Measurements from ENCODE around the gene FAM177A1. TPM values are rescaled to one million over a fixed set of nuclear protein-coding genes. Genes with fewer than 3 reads are reported as not detected.
"Not testable (repeated sequence)": the region's sequence is repeated elsewhere in the genome, so short reads cannot be mapped to it uniquely, and the experiment has no call there.

FAM177A1 gene
- total RNA-seq, 2 donors from 2014 or later = 69.2 to 84.8 TPM

DNA sequence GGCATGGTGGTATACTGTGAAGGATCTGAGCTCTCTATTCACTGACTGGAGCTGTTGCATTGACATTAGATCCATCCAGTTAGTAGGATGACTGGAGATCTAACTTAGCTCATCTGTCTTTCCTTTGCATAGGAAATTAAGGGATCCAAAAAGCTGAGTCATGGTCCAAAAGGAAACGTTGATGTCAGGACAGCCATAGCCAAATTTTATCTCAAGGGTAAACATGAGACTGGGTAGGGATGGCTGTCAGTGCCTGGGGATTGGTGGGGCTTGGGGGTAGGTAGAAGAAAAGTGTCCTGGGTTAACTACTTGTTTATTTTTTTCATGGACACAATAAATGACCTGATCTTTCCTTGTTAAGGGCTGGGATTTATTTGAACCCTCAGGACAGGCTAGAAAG is 4.6 kb downstream of the FAM177A1 start:
- no peak for DNase-seq (ENCODE audit: low spot score)
- intact Hi-C loops (cut with DNase I) = no loop called here

- intact Hi-C loops (cut with DNase I) = no loop called here
- no peak for DNase-seq (ENCODE audit: low spot score)
Observed at GRCh38 chr14:35051796-35052195, 5.7 kb downstream of the FAM177A1 start.

DNA sequence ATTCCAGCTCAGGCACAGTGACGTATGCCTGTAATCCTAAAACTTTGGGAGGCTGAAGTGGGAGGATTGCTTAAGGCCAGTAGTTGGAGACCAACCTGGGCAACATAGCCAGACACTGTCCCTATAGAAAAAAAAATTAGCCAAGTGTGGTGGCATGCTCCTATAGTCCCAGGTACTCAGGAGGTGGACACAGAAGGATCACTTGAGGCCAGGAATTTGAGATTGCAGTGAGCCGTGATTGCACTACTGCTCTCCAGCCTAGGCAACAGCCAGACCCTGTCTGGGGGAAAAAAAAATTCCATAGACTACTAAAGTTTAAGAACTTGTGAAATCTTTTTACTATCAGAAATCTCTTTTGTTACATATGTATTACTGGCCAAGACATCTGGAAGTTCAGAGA is 6.6 kb downstream of the FAM177A1 start:
- intact Hi-C loops (cut with DNase I) = no loop called here
- no peak for DNase-seq (ENCODE audit: low spot score)

- DNase-seq (ENCODE audit: low spot score); intact Hi-C loops (cut with DNase I): not testable (repeated sequence)
Observed at GRCh38 chr14:35061113-35061791, 15.2 kb downstream of the FAM177A1 start.

DNA sequence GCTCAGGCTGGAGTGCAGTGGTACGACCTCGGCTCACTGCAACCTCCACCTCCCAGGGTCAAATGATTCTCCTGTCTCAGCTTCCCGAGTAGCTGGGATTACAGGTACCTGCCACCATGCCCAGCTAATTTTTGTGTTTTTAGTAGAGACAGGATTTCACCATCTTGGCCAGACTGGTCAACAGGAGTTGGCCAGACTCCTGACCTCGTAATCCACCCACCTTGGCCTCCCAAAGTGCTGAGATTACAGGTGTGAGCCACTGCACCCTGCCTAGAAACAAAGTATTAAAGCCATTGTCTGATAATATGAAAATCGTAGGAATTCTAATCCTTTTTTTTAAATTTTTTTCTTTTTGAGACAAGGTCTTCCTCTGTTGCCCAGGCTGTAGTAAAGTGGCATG is 19.7 kb downstream of the FAM177A1 start:
- DNase-seq (ENCODE audit: low spot score); intact Hi-C loops (cut with DNase I): not testable (repeated sequence)

DNA sequence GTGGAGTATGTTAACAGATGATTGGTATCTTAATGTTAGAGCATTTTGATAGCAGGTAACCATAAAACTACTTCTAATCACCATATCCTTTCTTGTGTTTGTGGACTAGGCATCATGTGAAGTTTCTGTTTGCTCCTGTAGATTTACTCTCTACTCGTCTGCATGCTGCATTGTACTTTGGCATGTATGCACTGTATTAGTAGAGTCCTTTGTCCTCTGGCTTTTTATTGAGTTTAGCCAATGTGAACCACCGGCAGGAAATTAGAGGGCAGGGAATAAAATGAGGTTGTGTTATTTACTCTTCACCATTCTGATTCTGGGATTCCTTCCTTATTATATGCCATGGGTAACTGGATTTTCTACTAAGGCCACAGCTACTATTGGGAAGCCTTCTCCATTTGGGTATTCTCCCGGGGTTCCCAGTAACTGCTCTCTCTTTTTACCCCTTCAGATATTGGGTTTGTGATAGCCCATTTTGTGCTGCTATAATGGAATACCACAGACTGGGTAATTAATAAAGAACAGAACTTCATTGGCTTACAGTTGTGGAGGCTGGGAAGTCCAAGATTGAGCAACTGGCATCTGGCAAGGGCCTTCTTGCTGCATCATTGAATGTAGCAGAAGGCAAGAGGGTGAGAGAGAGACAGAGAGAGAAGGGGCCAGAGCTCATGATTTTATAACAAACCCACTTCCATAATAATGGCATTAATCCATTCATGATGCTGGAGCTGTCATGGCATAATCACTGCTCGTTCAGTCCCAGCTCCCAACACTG is 22.4 kb downstream of the FAM177A1 start:
- intact Hi-C loops (cut with DNase I) = no loop called here
- DNase-seq (ENCODE audit: low spot score) = no peak

- intact Hi-C loops (cut with DNase I) = no loop called here
- no peak for DNase-seq (ENCODE audit: low spot score)
Observed at GRCh38 chr14:35072226-35072625, 26.2 kb downstream of the FAM177A1 start.

DNA sequence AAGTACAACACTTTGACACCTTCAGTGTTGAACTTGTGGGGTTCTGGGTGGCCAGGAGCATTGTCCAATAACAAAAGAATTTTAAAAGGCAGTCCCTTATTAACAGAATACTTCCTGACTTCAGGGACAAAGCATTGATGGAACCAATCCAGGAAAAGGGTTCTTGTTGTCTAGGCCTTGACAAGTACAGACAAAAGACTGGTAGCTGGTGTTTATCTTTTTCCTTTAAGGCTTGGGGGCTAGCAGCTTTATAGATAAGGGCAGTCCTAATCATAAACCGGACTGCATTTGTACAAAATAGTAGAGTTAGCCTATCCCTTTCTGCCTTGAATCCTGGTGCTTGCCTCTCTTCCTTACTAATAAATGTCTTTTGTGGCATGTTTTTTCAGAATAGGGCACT is 27.4 kb downstream of the FAM177A1 start:
- no peak for DNase-seq (ENCODE audit: low spot score)
- intact Hi-C loops (cut with DNase I) = no loop called here

DNA sequence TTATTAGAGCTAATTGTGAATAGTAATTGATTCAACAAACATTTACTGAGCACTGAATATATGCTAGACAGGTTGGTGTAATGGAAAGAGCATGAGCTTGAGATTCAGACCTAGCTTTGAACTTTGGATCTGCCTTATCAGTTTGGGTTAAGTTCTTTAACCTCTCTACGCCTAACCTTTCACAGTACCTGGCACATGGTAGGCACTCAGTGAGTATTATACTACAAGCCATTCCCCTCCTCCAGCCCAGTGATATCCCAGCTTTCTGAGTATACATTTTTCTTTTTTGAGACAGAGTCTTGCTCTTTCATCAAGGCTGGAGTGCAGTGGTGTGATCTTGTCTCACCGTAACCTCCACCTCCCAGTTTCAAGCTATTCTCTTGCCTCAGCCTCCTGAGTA is 32.0 kb downstream of the FAM177A1 start:
- intact Hi-C loops (cut with DNase I) = no loop called here
- DNase-seq (ENCODE audit: low spot score) = no peak

- DNase-seq (ENCODE audit: low spot score) = no peak
- intact Hi-C loops (cut with DNase I) = no loop called here
Observed at GRCh38 chr14:35079742-35080141, 33.7 kb downstream of the FAM177A1 start.

DNA sequence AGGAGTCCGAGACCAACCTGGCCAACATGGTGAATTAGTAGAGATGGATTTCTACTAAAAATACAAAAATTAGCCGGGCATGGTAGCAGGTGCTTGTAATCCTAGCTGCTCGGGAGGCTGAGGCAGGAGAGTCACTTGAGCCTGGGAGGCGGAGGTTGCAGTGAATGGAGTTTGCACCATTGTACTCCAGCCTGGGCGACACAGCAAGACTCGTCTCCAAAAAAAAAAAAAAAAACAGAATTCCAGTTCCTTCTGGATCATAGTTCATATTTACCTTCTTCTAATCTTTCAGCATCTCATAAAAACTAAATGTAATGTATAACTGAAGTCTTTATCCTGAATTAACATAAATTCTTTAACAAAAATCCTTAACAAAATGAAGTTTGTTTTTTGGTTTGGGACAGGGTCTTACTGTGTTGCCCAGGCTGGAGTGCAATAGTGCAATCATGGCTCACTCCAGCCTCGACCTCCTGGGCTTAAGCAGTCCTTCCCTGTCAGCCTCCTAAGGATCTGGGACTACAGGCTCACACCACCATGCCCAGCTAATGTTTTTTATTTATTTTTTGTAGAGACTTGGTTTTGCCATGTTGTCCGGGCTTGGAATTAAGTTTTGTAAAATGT is 37.6 kb downstream of the FAM177A1 start:
- DNase-seq (ENCODE audit: low spot score) = no peak
- intact Hi-C loops (cut with DNase I) = no loop called here

DNA sequence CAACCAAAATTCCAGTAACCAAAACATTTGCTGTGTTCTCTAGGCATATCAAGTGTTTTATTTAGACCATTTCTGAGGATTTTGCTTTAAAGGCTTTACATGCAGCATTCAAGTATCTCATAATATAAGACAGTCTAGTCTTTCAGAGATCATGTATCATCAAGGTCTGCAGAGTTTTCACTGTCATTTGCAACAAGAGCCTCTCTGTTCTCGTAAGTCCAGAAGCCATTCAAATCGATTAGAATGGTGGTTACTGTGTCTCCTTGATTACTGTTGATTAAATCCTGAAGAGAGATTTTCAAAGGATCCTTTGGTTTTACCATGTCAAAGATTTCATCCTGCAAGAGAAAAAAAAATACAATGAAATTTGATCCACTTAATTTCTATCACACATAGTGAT is 39.4 kb downstream of the FAM177A1 start:
- DNase-seq (ENCODE audit: low spot score) = no peak
- intact Hi-C loops (cut with DNase I) = no loop called here

DNA sequence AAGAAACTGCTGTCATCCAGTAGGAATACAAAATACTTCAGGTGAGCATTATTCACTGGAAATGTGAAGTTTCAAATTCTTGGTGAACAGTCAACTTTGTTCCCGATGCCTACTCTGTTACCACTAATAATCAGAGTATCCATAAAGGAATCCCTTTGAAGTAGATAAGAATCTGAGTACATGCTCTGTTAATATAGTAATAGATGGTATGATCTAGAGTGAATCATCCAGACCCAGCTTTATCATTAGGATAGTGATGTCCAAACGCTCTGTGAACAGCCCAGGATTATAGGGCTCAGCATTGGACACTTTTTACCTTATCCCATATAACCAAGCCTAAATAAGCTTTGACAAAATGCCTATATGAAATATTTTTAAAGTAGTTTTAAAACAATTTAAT is 42.4 kb downstream of the FAM177A1 start:
- intact Hi-C loops (cut with DNase I) = no loop called here
- no peak for DNase-seq (ENCODE audit: low spot score)

DNA sequence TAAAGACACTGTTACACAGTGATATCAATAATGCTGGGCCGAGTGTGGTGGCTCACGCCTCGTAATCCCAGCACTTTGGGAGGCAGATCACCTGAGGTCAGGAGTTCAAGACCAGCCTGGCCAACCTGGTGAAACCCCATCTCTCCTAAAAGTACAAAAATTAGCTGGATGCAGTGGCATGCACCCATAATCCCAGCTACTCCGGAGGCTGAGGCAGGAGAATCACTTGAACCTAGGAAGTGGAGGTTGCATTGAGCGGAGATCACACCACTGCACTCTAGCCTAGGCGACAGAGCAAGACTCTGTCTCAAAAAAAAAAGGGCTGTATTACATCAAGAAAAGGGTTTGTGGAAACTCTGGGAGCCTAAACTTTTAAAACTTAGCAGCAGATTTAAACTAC is 48.6 kb downstream of the FAM177A1 start:
- intact Hi-C loops (cut with DNase I); DNase-seq (ENCODE audit: low spot score): not testable (repeated sequence)

DNA sequence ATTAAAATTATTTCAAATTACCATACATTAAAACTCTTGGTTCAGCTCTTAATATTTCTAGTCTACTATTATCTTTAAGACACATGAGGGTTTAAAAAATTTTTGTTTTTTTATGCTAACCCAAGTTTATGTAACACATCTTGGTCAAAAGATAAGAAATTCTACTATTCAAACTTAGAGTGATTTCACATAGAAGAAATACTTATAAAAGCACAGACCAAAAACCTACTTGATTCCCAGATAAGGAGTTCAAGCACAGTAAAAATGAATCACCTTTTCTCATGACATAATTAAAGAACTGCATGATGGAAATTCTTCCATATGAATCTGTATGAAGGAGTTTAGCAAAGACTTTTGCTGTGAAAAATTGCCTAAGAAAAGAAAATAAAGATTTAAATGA is 61.8 kb downstream of the FAM177A1 start:
- no peak for DNase-seq (ENCODE audit: low spot score)
- intact Hi-C loops (cut with DNase I) = no loop called here

DNA sequence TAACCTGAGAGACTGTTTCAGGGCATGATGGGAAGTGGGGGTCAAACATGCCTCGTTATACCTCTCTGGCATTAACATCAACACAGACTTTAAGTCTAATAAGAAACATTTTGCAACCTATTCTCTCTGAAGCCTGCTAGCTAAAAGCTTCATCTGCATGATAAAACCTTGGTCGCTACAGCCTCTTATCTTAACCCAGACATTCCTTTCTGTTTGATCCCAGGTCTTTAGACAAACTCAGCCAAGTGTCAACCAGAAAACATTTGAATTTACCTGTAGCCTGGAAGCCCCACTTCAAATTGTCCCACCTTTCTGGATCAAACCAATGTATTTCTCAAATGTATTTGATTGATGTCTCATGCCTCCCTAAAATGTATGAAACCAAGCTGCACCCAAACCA is 66.6 kb downstream of the FAM177A1 start:
- intact Hi-C loops (cut with DNase I) = no loop called here
- DNase-seq (ENCODE audit: low spot score) = no peak

DNA sequence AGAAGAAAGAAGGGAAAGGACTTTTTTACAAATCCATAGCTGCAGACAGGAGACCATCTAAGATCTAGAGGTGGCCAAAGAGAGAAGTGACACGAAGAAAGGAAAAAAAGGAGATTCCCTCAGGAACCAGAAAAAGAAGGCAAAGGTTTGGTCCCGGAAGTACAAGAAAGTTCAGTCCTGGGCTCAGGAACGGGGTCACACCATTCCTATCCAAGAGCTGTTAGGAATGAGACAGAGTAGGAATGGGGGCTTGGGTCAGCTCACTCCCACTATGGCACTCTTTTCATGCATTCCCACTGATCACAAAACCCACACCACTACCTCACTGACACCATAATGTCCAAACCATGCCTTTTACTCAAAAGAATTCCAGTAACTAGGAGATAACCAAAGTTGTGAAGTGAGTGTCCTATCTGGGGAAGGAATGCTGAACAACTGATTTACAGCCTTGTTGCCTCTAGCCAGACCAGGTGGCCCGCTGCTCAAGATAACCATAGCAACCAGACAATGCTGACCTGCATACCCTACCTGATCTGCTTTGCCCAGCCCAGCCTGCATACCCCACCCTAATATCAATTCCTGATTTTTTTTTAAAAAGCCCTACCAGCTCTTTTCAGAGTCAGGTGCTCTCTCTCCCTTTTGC is 67.4 kb downstream of the FAM177A1 start:
- DNase-seq (ENCODE audit: low spot score) = no peak
- intact Hi-C loops (cut with DNase I) = no loop called here

DNA sequence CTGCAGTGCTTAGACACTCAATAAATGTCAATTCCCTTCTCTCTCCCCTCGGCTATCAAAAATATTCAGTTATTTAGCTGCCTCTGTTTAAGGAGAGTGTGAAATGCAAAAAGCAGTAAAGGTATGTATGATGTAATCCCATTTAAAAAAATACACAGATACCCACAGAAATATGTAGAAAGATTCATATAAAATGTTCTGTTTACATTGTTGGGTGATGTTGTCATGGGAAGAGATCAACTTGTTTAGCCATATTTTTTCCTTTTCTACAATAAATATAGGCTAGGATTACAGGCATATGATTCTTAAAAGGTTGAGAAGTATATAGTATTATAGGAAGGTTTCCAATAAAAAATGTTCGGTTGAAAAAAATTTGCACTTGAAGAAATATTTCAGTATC is 68.0 kb downstream of the FAM177A1 start:
- no peak for DNase-seq (ENCODE audit: low spot score)
- intact Hi-C loops (cut with DNase I) = no loop called here

GRCh38 chr14:35116242-35116641 is 70.2 kb downstream of the FAM177A1 start:
- intact Hi-C loops (cut with DNase I) = no loop called here
- DNase-seq (ENCODE audit: low spot score) = no peak

DNA sequence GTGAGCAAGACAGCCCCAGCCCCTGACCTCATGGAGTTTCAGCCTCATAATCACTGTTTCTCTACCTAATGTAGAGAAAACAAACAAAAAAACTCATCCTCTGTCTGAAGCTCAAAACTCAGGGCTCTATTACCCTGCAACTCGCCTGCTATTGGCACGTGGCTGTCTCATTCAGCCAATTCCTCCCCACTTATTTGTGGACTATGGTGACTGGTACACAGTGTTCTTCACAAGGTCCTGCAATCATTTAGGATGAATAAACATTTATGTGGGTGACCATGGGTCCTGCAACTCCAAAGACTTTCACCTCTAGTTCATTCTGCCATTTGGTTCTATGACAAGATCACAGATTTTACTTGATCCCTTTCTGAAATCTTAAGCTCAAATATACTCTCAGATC is 71.0 kb downstream of the FAM177A1 start:
- DNase-seq (ENCODE audit: low spot score) = no peak
- intact Hi-C loops (cut with DNase I) = no loop called here
